Measurements from ENCODE around the gene IP6K3. TPM values are rescaled to one million over a fixed set of nuclear protein-coding genes. Genes with fewer than 3 reads are reported as not detected.

Gene IP6K3
- total and polyA plus RNA-seq, 2 experiments from 2014 or later = 0.14 to 0.16 TPM

DNA sequence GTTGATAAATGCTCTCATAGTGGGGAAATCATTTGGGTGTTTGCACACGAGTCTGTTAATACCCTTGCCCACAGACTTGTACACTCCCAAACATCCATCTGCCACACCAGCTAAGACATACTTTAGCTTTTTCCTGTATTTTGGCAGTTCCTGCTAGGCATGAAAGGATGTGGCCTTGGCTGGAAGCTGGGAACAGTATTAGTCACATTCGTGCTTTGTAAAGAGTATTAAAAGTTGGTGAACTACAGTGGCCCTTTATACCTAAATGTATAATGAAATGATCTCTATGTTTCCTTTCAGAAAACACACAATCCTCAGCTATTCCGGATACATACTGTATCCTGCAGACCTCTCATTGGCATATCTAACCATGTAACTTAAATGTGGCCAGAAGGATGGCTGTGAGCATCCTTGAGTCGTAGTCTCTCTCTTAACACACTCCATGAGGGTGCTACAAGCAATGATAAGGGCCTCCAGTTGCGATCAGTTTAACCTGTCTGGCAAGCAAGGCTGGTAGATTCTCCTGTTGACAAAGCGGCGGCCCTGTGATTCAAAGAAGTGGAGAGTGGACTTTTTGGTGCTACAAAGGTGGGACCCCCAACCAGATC, 40.7 kb upstream of the IP6K3 start:
- peak overlapping the region; percentile 86 for H3K4me3 ChIP-seq
- H3F3A ChIP-seq (replicated peaks; ENCODE audit: low read depth) = peaks cover 13% of the 10 kb centered on the region; the same call in 1 of the 2 replicates
- H3K79me2 ChIP-seq (replicated peaks; ENCODE audit: insufficient read depth) = peaks cover 37% of the 10 kb centered on the region
- peaks cover 57% of the 10 kb centered on the region for H3K4me1 ChIP-seq (ENCODE audit: insufficient read depth)
- peaks cover 4% of the 10 kb centered on the region; the same call in 1 of the 2 replicates for H3K9me2 ChIP-seq (ENCODE audit: insufficient read depth)
- DNase-seq (ENCODE audit: low spot score) (no peak), ATAC-seq (no peak)
- peaks cover 11% of the 10 kb centered on the region; the same call in 1 of the 2 replicates for H4K20me1 ChIP-seq (replicated peaks; ENCODE audit: insufficient read depth)
- H2AFZ ChIP-seq = peak overlapping the region; percentile 43; the same call in 1 of the 2 replicates
- H3K36me3 Mint-ChIP-seq (ENCODE audit: low read depth) = peaks cover 37% of the 10 kb centered on the region
- H3K4me2 ChIP-seq = peak overlapping the region; percentile 82
- H3K27me3 ChIP-seq (ENCODE audit: insufficient read depth) = no peaks in the 10 kb centered on the region
- TF ChIP-seq EZH2 (IDR thresholded peaks at IDR 0.05; ENCODE audit: low read depth, unreplicated experiment) (no peak), ZNF331 (CRISPR knock-in tag; IDR thresholded peaks at IDR 0.05; ENCODE audit: low read depth) (no peak), ZNF114 (CRISPR knock-in tag; IDR thresholded peaks at IDR 0.05) (no peak), CREB1 (CRISPR knock-in tag; IDR thresholded peaks at IDR 0.05; ENCODE audit: low read depth) (no peak), EZH2phosphoT487 (IDR thresholded peaks at IDR 0.05; ENCODE audit: unreplicated experiment) (no peak), STAT1 (IDR thresholded peaks at IDR 0.05; ENCODE audit: unreplicated experiment) (no peak), JUNB (IDR thresholded peaks at IDR 0.05; ENCODE audit: unreplicated experiment) (no peak), NANOG (IDR thresholded peaks at IDR 0.05; ENCODE audit: borderline replicate concordance) (no peak), POLR2AphosphoS5 (IDR thresholded peaks at IDR 0.05; ENCODE audit: low read depth) (no peak)
- TF ChIP-seq, protein P1, sequence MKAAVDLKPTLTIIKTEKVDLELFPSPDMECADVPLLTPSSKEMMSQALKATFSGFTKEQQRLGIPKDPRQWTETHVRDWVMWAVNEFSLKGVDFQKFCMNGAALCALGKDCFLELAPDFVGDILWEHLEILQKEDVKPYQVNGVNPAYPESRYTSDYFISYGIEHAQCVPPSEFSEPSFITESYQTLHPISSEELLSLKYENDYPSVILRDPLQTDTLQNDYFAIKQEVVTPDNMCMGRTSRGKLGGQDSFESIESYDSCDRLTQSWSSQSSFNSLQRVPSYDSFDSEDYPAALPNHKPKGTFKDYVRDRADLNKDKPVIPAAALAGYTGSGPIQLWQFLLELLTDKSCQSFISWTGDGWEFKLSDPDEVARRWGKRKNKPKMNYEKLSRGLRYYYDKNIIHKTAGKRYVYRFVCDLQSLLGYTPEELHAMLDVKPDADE (IDR thresholded peaks at IDR 0.05) = no peak
- TF ChIP-seq, protein P2, sequence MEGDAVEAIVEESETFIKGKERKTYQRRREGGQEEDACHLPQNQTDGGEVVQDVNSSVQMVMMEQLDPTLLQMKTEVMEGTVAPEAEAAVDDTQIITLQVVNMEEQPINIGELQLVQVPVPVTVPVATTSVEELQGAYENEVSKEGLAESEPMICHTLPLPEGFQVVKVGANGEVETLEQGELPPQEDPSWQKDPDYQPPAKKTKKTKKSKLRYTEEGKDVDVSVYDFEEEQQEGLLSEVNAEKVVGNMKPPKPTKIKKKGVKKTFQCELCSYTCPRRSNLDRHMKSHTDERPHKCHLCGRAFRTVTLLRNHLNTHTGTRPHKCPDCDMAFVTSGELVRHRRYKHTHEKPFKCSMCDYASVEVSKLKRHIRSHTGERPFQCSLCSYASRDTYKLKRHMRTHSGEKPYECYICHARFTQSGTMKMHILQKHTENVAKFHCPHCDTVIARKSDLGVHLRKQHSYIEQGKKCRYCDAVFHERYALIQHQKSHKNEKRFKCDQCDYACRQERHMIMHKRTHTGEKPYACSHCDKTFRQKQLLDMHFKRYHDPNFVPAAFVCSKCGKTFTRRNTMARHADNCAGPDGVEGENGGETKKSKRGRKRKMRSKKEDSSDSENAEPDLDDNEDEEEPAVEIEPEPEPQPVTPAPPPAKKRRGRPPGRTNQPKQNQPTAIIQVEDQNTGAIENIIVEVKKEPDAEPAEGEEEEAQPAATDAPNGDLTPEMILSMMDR (conservative IDR thresholded peaks at IDR 0.05; ENCODE audit: low read depth in 2 of 2) = no peak
- TF ChIP-seq, protein P3, sequence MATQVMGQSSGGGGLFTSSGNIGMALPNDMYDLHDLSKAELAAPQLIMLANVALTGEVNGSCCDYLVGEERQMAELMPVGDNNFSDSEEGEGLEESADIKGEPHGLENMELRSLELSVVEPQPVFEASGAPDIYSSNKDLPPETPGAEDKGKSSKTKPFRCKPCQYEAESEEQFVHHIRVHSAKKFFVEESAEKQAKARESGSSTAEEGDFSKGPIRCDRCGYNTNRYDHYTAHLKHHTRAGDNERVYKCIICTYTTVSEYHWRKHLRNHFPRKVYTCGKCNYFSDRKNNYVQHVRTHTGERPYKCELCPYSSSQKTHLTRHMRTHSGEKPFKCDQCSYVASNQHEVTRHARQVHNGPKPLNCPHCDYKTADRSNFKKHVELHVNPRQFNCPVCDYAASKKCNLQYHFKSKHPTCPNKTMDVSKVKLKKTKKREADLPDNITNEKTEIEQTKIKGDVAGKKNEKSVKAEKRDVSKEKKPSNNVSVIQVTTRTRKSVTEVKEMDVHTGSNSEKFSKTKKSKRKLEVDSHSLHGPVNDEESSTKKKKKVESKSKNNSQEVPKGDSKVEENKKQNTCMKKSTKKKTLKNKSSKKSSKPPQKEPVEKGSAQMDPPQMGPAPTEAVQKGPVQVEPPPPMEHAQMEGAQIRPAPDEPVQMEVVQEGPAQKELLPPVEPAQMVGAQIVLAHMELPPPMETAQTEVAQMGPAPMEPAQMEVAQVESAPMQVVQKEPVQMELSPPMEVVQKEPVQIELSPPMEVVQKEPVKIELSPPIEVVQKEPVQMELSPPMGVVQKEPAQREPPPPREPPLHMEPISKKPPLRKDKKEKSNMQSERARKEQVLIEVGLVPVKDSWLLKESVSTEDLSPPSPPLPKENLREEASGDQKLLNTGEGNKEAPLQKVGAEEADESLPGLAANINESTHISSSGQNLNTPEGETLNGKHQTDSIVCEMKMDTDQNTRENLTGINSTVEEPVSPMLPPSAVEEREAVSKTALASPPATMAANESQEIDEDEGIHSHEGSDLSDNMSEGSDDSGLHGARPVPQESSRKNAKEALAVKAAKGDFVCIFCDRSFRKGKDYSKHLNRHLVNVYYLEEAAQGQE (IDR thresholded peaks at IDR 0.05; ENCODE audit: unreplicated experiment) = no peak
- TF ChIP-seq, protein P4, sequence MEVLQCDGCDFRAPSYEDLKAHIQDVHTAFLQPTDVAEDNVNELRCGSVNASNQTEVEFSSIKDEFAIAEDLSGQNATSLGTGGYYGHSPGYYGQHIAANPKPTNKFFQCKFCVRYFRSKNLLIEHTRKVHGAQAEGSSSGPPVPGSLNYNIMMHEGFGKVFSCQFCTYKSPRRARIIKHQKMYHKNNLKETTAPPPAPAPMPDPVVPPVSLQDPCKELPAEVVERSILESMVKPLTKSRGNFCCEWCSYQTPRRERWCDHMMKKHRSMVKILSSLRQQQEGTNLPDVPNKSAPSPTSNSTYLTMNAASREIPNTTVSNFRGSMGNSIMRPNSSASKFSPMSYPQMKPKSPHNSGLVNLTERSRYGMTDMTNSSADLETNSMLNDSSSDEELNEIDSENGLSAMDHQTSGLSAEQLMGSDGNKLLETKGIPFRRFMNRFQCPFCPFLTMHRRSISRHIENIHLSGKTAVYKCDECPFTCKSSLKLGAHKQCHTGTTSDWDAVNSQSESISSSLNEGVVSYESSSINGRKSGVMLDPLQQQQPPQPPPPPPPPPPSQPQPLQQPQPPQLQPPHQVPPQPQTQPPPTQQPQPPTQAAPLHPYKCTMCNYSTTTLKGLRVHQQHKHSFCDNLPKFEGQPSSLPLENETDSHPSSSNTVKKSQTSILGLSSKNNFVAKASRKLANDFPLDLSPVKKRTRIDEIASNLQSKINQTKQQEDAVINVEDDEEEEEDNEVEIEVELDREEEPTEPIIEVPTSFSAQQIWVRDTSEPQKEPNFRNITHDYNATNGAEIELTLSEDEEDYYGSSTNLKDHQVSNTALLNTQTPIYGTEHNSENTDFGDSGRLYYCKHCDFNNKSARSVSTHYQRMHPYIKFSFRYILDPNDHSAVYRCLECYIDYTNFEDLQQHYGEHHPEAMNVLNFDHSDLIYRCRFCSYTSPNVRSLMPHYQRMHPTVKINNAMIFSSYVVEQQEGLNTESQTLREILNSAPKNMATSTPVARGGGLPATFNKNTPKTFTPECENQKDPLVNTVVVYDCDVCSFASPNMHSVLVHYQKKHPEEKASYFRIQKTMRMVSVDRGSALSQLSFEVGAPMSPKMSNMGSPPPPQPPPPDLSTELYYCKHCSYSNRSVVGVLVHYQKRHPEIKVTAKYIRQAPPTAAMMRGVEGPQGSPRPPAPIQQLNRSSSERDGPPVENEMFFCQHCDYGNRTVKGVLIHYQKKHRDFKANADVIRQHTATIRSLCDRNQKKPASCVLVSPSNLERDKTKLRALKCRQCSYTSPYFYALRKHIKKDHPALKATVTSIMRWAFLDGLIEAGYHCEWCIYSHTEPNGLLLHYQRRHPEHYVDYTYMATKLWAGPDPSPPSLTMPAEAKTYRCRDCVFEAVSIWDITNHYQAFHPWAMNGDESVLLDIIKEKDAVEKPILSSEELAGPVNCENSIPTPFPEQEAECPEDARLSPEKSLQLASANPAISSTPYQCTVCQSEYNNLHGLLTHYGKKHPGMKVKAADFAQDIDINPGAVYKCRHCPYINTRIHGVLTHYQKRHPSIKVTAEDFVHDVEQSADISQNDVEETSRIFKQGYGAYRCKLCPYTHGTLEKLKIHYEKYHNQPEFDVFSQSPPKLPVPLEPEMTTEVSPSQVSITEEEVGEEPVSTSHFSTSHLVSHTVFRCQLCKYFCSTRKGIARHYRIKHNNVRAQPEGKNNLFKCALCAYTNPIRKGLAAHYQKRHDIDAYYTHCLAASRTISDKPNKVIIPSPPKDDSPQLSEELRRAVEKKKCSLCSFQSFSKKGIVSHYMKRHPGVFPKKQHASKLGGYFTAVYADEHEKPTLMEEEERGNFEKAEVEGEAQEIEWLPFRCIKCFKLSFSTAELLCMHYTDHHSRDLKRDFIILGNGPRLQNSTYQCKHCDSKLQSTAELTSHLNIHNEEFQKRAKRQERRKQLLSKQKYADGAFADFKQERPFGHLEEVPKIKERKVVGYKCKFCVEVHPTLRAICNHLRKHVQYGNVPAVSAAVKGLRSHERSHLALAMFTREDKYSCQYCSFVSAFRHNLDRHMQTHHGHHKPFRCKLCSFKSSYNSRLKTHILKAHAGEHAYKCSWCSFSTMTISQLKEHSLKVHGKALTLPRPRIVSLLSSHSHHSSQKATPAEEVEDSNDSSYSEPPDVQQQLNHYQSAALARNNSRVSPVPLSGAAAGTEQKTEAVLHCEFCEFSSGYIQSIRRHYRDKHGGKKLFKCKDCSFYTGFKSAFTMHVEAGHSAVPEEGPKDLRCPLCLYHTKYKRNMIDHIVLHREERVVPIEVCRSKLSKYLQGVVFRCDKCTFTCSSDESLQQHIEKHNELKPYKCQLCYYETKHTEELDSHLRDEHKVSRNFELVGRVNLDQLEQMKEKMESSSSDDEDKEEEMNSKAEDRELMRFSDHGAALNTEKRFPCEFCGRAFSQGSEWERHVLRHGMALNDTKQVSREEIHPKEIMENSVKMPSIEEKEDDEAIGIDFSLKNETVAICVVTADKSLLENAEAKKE (CRISPR knock-in tag; IDR thresholded peaks at IDR 0.05) = no peak
- peaks cover 15% of the 10 kb centered on the region for H3K27me3 Mint-ChIP-seq (ENCODE audit: insufficient read depth, low read depth, poor library complexity)
- H3K4me3 Mint-ChIP-seq = peak overlapping the region; percentile 91
- no peaks in the 10 kb centered on the region for H3K9me3 Mint-ChIP-seq
- H3K36me3 ChIP-seq (ENCODE audit: insufficient read depth) = peaks cover 12% of the 10 kb centered on the region; the same call in 1 of the 2 replicates
- H3K4me1 Mint-ChIP-seq = peaks cover 74% of the 10 kb centered on the region
- peak overlapping the region; percentile 72; the same call in 1 of the 2 replicates for H3K27ac ChIP-seq (ENCODE audit: low read depth)
- H3K27ac Mint-ChIP-seq = peak overlapping the region; percentile 93

Measured in GM23338 (cell line).